Measurements from ENCODE around the gene GRIN3B. TPM values are rescaled to one million over a fixed set of nuclear protein-coding genes. Genes with fewer than 3 reads are reported as not detected.
A peak's percentile ranks its signal among the peaks of the same experiment; 100 is the strongest.

GRIN3B gene
- total RNA-seq, 1 donor from 2014 or later = 0.65 TPM

DNA sequence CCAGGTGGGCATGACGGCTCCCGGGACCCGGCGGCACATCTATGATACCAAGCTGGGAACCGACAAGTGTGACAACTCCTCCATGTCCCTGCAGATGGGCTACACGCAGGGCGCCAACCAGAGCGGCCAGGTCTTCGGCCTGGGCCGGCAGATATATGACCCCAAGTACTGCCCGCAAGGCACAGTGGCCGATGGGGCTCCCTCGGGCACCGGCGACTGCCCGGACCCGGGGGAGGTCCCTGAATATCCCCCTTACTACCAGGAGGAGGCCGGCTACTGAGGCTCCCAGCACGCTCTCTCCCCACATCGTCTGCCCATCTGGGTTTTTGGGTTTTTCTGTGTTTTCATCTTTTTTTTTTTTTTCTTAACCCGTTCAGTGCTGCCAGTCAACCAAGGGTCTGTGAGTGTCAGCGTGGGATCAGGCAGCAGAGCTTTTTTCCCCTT is 37.4 kb downstream of the GRIN3B start:
- Mint-ChIP-seq H3K9me3 (no peaks in the 10 kb centered on the region), H3K4me3 (peak overlapping the region; percentile 49), H3K27me3 (no peaks in the 10 kb centered on the region), H3K4me1 (ENCODE audit: unreplicated experiment) (peaks cover 24% of the 10 kb centered on the region), H3K27ac (peak overlapping the region; percentile 87), H3K36me3 (peaks cover 7% of the 10 kb centered on the region)
- TF ChIP-seq CTCF (conservative IDR thresholded peaks at IDR 0.05) = no peak
- no peak for DNase-seq (ENCODE audit: extremely low spot score, unreplicated experiment)

DNA sequence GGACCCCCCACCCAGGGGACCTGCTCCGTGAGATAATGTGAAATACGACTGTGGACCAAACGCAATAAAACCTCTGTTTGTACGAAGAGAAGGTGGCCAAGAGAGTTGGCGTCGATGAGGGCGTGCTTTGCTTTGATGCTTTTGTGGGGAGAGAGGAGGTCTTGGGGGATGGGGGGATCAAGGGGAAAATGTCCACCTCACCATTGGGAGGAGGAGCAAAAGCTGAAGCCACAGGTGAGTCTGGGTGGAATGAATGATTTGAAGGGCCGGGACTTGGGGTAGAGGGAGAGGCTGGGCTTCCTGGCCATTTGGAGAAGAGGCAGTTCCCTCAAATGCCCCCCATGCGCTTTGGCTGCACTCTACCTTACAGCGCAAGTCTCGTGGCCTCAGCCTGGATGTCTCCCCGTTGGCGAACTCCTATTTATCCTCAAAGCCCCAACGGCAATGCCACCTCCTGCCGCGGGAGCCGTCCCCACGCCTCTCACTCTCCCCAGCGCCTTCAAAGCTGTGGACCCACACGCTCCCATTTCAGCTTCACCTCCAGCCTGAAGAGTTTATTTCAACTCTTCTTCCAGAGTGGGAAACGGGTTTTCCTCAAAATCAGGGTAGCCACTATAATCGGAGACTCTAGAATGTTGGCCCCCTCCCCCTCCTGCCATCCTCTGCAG is 38.9 kb downstream of the GRIN3B start:
- H3K4me3 Mint-ChIP-seq = peak overlapping the region; percentile 95
- H3K36me3 Mint-ChIP-seq = peaks cover 7% of the 10 kb centered on the region
- no peaks in the 10 kb centered on the region for H3K27me3 Mint-ChIP-seq
- H3K27ac Mint-ChIP-seq = peak overlapping the region; percentile 87
- DNase-seq (ENCODE audit: extremely low spot score, unreplicated experiment) = no peak
- no peak for TF ChIP-seq CTCF (conservative IDR thresholded peaks at IDR 0.05)
- H3K4me1 Mint-ChIP-seq (ENCODE audit: unreplicated experiment) = peaks cover 24% of the 10 kb centered on the region
- H3K9me3 Mint-ChIP-seq = no peaks in the 10 kb centered on the region

DNA sequence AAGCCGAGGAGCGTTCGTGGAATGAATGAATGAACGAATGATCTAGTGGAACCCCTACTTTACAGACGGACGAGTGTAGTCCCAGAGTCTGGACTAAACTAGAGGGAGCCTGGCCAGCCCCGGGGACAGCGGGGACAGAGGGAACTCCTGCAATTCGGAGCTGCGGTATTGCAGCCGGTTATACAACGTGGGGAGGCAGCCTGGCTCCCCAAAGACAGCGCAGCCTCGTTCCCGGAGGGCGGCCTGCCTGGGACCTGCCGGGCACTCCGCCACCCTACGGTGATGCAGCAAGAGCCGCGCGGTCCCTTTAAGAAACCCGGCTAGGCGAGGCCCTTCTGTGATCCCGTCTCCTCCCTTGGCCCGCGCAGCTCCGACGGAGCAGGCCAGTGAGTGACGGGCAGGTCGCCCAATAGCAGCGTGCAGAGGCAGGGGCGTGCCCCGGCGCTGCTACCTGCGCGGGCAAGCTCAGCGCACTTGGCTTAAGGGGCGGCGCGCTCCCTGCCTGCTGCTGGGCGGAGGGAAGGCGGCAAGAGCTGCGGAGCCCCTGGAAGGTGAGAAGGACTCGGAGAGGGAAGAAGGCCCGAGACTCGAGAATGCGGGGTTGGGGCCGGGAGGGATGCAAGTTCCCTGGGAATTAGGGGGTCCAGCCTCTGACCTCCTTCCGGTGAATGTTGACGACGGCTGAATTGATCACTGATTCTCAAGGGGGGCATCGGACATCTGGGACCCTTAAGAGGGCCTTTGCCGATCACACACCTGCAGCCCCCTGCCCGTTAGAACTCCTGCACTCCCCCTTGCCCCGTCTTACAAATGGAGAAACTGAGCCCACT is 39.6 kb downstream of the GRIN3B start, which contains the start of gene ABCA7:
TSS of gene ABCA7 (plus strand) at position 462 of the 830 bp plus-strand sequence. CDS start 1,255 bp downstream, outside the sequence.
- Mint-ChIP-seq H3K4me1 (ENCODE audit: unreplicated experiment) (peaks cover 24% of the 10 kb centered on the region), H3K27me3 (no peaks in the 10 kb centered on the region), H3K4me3 (peak within 1 kb of the TSS; percentile 95), H3K9me3 (no peaks in the 10 kb centered on the region), H3K27ac (peak within 1 kb of the TSS; percentile 87), H3K36me3 (peaks cover 7% of the 10 kb centered on the region)
- no peak for TF ChIP-seq CTCF (conservative IDR thresholded peaks at IDR 0.05)
- DNase-seq (ENCODE audit: extremely low spot score, unreplicated experiment) = peak; percentile 99

- Mint-ChIP-seq H3K4me1 (ENCODE audit: unreplicated experiment) (peaks cover 24% of the 10 kb centered on the region), H3K27ac (peak overlapping the region; percentile 87), H3K9me3 (no peaks in the 10 kb centered on the region), H3K27me3 (no peaks in the 10 kb centered on the region), H3K36me3 (peaks cover 7% of the 10 kb centered on the region), H3K4me3 (peak overlapping the region; percentile 95)
- TF ChIP-seq CTCF (conservative IDR thresholded peaks at IDR 0.05) = no peak
- no peak for DNase-seq (ENCODE audit: extremely low spot score, unreplicated experiment)
Measured at GRCh38 chr19:1040476-1041271, 40.5 kb downstream of the GRIN3B start.

DNA sequence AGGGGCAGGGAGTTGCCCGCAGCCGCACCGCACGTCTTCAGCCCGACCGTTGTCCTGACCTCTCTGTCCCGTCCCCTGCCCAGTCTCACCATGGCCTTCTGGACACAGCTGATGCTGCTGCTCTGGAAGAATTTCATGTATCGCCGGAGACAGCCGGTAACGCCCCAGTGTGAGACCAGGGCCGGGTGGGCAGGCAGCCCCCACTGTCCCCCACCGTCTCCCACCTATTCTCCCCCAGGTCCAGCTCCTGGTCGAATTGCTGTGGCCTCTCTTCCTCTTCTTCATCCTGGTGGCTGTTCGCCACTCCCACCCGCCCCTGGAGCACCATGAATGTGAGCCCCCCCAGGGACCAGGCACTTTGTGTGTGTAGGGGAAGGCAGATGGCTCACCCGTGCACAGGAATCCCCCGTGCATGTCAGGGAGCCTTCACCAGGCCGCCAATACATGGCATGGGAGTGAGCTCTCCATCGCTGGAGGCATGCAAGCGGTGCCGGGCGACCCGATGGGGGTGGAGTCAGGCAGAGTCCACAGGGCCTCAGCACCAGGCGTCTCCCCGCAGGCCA is 41.1 kb downstream of the GRIN3B start:
- Mint-ChIP-seq H3K4me3 (peak overlapping the region; percentile 95), H3K27me3 (no peaks in the 10 kb centered on the region), H3K36me3 (peaks cover 7% of the 10 kb centered on the region), H3K4me1 (ENCODE audit: unreplicated experiment) (peaks cover 24% of the 10 kb centered on the region), H3K27ac (peak overlapping the region; percentile 87), H3K9me3 (no peaks in the 10 kb centered on the region)
- DNase-seq (ENCODE audit: extremely low spot score, unreplicated experiment) = no peak
- no peak for TF ChIP-seq CTCF (conservative IDR thresholded peaks at IDR 0.05)
